Measurements from ENCODE around the gene CAB39.

CAB39 gene

GRCh38 chr2:230668184-230668938 lies 44.3 kb upstream of the CAB39 start:
- Histone ChIP-seq H3K27ac (replicated peaks) (peak overlapping the region; percentile 85), H3K4me3 (replicated peaks; ENCODE audit: insufficient read depth, low read length) (no peak overlapping the region), H3K27me3 (ENCODE audit: insufficient read depth, poor library complexity, severe bottlenecking) (no peaks in the 10 kb centered on the region)
- peak; percentile 79 to 89 for DNase-seq (ENCODE audit: low read depth in 1 of 2, low spot score in 1 of 2)
- TF ChIP-seq SPI1 (IDR thresholded peaks at IDR 0.05; ENCODE audit: borderline replicate concordance, low read depth) = peak; percentile 99
- TF ChIP-seq POLR2AphosphoS5 (IDR thresholded peaks at IDR 0.05; ENCODE audit: low read depth) = peak; percentile 70
- no peak for TF ChIP-seq CTCF (IDR thresholded peaks at IDR 0.05; ENCODE audit: insufficient read depth, low read length)

- Histone ChIP-seq H3K4me3 (replicated peaks; ENCODE audit: insufficient read depth, low read length) (no peak overlapping the region), H3K27ac (replicated peaks) (peak overlapping the region; percentile 85), H3K27me3 (ENCODE audit: insufficient read depth, poor library complexity, severe bottlenecking) (no peaks in the 10 kb centered on the region)
- DNase-seq (ENCODE audit: low read depth in 1 of 2, low spot score in 1 of 2) = peak in 1 of 2 experiments; percentile 41
- TF ChIP-seq CTCF (IDR thresholded peaks at IDR 0.05; ENCODE audit: insufficient read depth, low read length) (no peak), REST (IDR thresholded peaks at IDR 0.05; ENCODE audit: insufficient replicate concordance, low read depth) (no peak), GABPA (IDR thresholded peaks at IDR 0.05; ENCODE audit: low read depth) (no peak), SPI1 (IDR thresholded peaks at IDR 0.05; ENCODE audit: borderline replicate concordance, low read depth) (no peak), POLR2AphosphoS5 (IDR thresholded peaks at IDR 0.05; ENCODE audit: low read depth) (no peak)
These were observed 43.7 kb upstream of the CAB39 start for GRCh38 chr2:230668939-230669303.

- Histone ChIP-seq H3K4me3 (replicated peaks; ENCODE audit: insufficient read depth, low read length) (no peak overlapping the region), H3K27me3 (ENCODE audit: insufficient read depth, poor library complexity, severe bottlenecking) (no peaks in the 10 kb centered on the region), H3K27ac (replicated peaks) (peak overlapping the region; percentile 85)
- TF ChIP-seq POLR2AphosphoS5 (IDR thresholded peaks at IDR 0.05; ENCODE audit: low read depth) = no peak
- TF ChIP-seq GABPA (IDR thresholded peaks at IDR 0.05; ENCODE audit: low read depth) = no peak
- no peak for TF ChIP-seq REST (IDR thresholded peaks at IDR 0.05; ENCODE audit: insufficient replicate concordance, low read depth)
- no peak for TF ChIP-seq CTCF (IDR thresholded peaks at IDR 0.05; ENCODE audit: insufficient read depth, low read length)
- TF ChIP-seq SPI1 (IDR thresholded peaks at IDR 0.05; ENCODE audit: borderline replicate concordance, low read depth) = no peak
- peak in 1 of 2 experiments; percentile 45 for DNase-seq (ENCODE audit: low read depth in 1 of 2, low spot score in 1 of 2)
These were observed 43.2 kb upstream of the CAB39 start for GRCh38 chr2:230669386-230669950.
